HG03378 (cell line): Measurements from ENCODE around the gene SMIM44.

Experiments
- ATAC-seq: cut with Tn5 transposase; IDR thresholded peaks from one replicate; pipeline ENCODE4 v1.9.1; 2021; ENCODE audit warnings: mild to moderate bottlenecking, moderate library complexity; ENCODE audit not compliant: unreplicated experiment

The SMIM44 gene

DNA sequence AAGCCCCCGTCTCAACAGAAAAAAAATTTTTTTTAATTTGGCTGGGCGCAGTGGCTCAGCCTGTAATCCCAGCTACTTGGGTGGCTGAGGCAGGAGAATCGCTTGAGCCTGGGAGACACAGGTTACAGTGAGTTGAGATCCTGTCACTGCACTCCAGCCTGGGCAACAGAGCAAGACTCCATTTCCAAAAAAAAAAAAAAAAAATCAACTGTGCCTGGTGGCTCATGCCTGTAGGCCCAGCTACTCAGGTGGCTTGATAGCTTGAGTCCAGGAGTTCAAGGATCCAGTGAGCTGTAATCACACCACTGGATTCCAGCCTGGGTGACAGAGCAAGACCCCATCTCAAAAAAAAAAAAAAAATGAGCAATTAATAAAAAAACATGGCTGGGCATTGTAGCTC lies 18.5 kb upstream of the SMIM44 start:
- no peak for ATAC-seq

DNA sequence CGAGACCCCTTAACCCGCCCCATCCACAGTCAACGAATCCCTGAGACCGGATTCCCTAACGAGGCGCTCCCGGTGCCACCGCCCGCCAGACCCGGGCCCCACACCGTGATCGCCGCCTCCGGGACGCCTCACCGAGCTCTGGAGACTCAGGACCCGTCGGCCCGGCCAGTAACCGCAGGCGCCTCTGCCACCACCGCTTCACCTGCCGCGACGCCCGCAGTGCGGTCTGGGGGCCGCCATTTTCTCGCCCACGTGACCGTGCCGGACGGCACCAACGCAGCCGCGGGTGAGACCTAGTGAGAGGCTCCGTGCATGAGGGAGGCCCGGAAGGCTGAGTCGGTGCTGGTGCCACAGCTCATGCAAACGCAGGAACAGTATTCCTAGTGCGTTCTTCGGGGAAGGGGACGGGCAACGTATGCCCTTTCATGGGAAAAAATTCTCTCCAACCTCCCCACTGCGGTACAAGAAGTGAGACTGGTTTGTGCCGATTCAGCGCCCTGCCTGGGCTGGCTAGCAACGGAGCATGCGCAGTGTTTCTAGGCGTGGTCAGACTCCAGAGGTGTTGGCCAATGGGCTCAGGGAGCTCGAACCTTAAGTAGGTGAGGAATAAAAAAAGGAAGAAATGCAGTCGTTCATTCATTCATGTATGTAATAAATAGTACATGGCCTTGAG lies 17.3 kb upstream of the SMIM44 start, which contains the start of gene DOHH:
Gene DOHH (minus strand): TSS at position 246 of the 673 bp plus-strand sequence. CDS start 3,860 bp downstream, outside the sequence.
- peak; percentile 70 for ATAC-seq

DNA sequence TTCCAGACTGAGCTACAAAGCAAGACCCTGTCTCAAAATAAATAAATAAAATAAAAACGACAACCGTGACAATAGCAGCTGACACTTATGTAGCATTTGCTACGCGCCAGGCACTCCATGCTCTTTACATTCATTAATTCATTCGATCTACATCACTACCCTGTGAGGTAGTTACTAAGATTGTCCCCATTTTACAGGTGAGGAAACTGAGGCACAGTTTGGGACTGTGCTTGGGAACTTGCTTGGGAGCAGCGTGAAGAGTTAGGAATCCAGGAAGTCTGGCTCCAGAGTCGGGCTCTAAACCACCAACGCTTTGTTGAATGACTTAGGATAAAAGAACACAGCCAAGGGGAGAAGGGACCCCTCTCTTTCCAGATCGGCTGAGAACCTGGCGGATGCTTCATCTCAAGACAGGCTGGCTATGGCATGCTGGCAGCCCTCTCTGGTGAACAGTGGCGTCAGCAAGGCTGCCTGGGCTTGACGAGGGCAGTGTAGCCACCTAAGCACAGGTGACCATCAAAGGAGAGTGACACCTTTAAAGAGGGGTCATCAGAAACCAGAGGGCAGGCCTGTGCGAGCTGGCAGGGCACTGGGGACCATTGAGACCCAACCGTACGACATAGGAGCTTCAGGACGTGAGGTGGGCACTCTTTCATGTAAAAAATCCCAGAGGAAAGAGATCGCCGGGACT lies 16.6 kb upstream of the SMIM44 start:
- peak; percentile 12 for ATAC-seq

DNA sequence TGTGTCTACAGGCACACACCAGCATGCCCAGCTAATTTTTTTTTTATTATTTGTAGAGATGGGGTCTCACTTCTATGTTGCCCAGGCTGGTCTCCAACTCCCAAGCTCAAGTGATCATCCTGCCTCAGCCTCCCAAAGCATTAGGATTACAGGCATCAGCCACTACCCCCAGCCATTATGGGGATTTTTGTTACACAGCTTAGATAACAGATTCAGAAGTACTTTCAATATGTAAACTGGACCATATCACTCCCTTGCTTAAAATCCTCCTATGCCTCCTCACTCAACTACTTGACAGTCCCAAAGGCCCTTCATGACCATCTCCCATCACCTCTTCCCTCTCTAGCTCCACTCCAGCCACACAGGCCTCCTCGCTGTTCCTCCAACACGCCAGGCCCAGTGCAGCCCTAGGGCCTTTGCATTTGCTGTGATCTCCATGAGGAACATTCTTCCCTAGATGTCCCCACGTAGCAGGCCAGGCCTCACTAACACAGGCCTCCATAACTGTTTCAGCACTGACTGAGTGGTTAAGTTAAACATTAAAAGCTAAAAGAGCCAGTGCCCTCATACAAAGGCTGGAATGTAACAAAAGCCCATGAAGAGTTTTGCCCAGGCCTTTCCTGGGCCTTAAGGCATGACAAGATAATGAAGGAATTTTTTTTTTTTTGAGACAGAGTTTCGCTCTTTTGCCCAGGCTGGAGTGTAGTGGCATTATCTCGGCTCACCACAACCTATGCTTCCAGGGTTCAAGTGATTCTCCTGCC lies 14.7 kb upstream of the SMIM44 start:
- ATAC-seq, result no peak

DNA sequence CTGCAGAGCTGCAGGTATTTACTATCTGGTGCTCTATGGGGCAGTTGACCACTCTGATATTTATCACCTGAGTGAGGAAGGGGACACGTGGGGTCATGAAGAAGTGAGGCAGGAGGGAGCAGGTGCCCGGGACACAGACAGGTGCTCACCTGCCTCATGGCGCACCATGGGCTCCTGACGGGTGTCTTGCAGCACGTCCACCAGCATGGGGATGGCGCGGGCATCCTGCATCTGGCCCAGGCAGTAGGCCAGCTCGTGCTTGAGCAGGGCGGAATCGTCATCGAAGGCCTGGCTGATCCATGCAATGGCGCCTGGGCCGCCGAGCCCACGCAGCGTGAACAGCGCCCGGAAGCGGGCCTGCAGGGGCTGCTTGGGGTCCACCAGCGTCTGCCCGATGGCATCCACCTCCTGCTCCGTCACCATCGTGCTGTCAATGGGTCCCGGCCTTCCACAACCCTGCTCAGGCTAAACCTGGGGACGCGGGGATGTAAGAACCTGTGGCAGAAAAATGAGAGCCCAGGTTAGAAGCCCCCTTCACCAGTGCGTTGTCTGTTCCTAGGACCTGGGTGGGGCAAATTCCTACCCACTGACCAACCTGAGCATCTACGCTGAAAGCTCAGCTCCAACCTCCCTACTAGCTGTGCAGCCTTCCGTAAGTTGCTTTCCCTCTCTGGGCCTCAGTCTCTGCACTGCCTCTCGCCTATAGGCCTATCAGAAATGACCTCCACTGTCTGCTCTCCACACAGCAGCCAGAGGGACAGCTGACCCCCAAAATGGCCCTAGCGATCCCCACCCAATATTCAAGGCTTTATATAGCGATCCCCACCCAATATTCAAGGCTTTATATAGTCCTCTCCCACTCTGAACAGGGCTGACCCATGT lies 13.4 kb upstream of the SMIM44 start:
- no peak for ATAC-seq

DNA sequence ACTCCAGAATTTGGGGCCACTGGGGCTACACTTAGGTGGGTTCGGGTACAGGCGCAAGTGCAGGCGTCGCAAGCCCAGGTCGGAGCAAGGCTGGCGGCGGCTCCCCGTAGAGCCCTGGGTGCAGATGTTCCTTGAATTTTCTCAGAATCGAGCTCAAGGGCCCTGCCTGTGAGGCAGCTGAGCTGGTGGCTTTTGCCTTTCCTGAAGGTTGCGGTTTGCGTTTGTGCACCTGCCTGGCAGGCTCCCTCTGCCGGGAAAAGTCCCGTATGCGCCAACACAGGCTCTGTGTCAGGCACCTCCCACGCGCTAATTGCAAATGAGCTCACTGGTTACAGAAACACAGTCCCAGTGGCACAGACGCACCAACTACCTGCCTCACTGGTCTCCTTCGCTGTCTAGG lies 11.3 kb upstream of the SMIM44 start:
- no peak for ATAC-seq

DNA sequence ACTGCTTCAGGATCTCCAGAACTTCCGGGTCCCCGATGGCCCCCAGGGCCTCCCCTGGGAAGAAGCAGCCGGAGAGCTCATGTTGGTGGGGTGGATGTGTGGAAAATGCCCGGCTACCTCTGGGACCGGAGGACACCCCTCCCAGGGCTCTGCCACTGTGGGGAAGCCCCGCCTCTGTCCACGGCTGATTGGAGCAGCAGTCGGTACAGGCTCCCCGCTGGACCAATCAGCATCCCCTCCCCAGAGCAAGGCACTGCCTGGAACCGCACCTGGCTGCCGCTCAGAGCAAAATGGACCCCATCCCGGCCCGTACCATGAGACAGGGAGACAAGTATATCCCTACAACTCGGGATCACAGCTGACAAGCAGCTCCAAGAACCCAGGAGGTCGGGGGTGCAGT lies 10.8 kb upstream of the SMIM44 start:
- ATAC-seq, result no peak

DNA sequence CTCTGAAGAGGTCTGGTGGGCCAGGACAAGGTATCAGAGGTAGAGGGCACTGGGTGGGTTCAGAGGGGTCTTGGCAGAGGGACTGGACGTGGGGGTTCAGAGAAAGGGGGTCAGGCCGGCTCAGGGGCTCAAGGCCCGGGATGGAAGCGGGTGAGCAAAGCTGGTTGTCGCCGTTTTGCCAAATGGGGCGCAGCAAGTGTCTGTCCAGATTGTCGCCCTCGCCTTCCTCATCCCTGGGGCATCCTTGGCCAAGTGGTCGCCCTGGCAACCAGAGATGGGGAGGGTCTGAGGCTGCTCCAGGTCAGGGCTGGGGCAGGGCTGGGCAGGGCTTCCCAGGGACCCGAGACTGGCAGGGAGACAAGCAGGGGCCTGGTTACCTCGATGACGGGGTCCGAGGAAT lies 10.4 kb upstream of the SMIM44 start:
- no peak for ATAC-seq

DNA sequence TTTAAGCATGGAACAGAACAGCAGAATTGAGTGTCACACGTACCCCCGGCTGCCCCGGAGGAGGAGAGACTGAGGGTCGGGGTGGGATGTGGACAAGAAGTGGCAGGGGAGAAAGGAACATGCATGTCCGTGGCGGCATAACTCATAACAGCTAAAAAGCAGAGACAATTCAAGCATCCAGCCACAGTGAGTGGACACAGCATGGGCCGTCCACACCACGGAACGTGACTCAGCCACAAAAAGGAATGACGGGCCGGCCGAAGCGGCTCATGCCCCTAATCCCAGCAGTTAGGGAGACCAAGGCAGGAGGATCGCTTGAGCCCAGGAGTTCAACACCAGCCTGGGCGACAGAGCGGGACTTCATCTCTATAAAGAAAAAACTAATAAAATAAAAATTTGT lies 9.7 kb upstream of the SMIM44 start:
- no peak for ATAC-seq

DNA sequence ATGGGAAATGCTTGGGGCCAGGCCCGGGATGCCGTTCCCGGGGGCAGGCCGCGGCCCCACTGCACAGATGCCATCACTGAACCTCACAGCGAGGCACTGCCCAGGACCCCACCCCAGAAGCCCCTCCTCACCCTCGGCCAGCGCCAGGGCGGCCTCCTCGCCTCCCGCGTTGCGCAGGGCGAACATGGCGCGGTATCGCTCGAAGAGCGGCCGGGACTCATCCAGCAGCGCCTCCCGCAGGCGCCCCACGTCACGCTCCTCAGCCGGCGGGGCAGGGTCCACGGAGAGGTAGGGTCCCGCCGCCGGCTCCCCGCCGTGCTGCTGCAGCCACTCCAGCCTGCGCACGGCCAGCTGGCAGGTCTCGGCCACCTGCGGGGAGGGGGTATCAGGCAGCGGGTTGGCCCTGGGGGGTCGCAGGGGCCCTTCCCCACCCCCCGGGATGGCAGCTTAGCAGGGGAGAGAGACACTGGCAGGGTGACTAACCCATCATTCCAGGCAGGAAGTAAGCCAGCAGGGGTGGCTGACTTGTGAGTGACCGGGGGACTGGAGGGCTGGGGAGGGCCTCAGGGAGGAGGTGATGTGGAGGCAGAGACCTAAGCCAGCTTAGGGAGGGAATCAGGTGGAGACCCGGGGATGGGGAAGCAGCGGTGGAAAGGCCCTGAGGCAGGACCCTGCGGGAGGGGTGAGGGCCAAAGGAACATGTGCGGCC lies 9.0 kb upstream of the SMIM44 start:
- ATAC-seq, result no peak

DNA sequence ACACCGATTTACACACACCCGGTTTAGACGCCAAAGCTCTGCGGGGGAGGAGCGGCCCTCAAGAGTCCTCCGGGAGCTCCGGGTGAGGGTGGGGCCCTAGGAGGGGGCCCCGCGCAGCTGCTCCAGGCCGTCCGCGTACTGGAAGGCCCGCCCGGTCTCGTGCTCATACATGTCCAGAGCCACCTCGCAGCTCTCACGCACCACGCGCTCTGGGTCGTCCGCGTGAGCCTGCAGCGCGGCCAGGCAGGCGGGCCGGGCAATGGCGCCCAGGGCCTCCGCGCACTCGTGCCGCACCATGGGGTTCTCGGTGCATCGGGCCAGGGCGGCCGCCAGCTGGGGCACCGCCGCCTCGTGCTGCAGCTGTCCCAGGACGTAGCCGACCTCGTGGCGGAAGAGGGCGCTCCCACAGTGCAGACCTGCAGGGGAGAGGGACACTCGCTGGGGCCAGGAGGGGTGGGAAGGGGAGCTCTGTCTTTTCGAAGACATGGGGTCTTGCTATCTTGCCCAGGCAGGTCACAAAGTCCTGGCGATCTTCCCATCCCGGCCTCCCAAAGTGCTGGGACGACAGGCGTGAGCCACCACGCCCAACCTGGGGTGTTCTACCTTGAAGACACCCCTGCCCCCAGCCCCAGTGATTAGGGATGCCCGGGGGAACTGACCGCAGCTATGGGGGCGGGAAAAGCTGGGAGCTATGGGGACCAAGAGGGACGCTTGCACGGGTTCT lies 8.3 kb upstream of the SMIM44 start:
- ATAC-seq, result no peak

DNA sequence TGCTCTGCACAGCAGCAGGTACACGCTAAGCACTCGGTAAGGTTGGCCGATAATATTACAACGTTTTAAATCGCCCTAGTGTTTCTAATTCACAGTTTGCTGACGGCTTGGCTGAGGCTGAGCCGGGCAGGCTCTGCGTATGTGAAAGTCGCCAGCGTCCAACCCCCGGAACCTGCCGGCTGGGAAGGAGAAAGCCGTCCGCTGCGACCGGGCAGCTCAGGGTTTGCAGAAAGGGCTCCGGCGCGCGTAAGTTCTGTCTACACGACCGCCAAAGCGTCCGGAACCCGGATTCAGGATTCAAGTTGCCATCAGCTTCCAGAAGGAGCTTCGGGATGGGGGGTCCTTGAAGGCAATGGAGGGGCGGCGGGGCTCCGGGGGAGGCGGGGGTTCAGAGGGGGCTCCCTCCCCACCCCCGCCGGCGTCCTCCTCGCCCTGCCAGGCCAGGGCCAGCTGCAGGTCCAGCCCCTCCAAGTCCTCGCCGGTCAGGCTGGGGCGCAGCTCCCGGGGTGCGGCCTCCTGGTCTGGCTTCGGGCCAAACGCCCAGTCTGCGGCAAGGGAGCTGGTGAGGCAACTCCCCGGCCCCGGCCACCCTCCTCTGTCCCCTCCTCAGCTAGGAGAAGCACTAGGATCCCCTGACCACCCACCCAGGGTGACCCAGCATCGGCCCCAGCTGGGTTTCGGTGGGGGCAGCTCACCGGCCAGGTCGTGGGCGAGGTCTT lies 575 bp downstream of the SMIM44 start:
- no peak for ATAC-seq

DNA sequence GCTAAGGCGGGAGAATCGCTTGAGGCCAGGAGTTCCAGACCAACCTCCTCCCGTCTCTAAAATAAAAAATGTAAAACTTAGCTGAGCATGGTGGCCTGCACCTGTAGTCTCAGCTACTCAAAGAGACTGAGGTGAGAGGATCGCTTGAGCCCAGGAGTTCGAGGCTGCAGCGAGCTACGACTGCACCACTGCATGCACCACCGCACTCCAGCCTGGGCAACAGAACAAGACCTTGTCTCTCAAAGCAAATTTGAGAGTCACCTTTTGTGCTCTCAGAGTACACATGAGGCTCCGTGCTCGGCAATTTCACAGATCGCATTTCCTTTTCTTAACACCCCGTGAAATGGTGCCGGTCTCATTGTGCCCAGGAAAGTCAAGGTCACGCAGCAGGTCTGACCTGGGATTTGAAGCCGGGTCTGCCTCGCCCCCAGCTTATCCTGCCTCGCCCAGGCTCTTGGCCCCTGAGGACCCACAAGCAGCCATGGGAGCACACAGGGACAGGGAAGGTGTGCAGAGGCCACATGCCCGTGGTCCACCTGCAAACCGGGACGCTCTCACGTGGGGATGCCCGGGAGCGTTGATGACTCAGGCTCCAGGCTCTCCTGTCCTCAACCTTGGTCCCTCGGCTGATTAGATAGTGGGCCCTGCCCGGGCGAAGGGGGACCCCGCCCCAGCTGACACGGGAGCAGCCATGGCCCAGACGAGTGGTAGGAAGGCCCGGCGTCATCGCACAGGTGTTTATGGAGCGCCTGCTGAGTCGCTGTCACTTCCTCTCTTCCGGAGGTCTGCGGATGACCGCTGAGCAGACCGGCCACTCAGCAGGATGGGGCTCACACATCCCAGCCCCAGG lies 1.8 kb downstream of the SMIM44 start:
- no peak for ATAC-seq

DNA sequence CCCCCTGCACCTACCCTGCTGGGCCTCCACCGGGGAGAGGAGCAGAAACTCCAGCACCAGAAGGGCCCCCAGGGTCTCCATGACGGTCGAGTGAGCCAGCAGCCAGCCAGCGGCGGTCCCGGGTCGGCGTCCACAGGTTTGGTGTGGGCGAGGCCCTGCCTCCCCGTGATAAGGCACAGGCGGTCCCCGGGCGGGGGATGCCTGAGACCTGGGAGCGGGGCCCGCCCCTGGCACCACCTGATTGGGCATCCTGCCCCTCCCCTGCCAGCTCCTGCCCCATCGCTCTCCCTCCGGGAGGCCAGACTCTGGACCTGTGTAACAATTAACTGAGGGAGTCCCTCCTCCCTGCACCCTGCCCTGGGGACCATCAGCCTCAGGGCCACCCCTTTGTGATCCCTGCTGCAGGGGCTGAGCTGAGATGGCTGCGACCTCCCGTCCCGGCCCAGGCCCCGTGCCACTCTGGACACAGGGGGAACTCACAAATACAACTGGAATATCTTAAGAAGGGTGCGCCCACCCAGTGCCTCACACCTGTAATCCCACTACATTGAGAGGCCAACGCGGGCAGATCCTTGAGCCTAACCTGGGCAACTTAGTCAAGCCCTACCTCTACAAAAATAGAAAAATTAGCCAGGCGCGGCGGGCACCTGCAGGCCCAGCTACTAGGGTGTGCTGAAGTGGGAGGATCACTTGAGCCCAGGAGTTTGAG lies 2.7 kb downstream of the SMIM44 start, which contains the start of gene SMIM24:
Gene SMIM24 (minus strand): TSS at position 143 of the 709 bp plus-strand sequence. CDS start 62 bp downstream, at position 81.
- ATAC-seq, result no peak

DNA sequence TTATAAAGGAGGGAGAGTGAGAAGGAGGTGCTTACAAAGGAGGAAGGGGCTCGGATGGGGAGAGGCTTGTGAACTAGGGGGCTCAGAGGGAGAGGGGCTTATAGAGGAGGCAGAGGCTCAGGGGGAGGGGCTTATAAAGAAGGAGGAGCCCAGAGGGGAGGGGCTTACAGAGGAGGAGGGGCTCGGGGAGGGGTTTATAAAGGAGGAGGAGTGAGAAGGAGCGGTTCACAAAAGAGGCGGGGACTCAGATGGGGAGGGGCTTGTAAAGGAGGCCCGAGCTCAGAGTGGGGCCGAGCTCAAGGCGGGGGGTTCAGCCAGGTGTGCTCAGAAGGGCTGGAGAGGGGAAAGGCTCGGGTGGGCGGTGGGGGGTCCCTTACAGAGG lies 3.4 kb downstream of the SMIM44 start:
- ATAC-seq, result no peak

DNA sequence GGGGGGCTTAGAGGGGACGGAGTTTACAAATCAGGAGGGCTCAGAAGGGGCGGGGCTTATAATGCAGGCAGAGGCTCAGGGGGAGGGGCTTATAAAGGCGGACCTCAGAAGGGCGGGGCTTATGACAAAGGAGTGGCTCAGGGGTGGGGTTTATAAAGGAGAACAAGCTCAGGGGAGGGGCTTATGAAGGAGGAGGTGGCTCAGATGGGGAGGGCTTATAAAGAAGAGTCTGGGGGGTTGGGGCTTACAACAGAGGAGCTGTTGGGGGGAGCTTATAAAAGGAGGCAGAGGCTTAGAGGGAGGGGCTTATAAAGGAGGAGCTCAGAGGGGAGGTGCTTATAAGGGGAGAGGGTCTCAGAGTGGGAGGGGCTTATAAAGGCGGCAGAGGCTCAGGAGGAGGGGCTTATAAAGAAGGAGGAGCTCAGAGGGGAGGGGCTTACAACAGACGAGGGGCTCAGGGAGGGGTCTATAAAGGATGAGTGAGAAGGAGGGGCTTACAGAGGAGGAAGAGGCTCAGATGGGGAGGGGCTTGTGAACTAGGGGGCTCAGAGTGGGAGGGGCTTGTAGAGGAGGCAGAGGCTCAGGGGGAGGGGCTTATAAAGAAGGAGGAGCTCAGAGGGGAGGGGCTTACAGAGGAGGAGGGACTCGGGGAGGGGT lies 3.9 kb downstream of the SMIM44 start:
- ATAC-seq, result no peak
